ENCODE results near the gene PAEP. TPM values are rescaled to one million over a fixed set of nuclear protein-coding genes. Genes with fewer than 3 reads are reported as not detected.

PAEP gene
- total and polyA plus RNA-seq, 4 donors: 0.42 to 0.55 TPM; not detected in 2

GRCh38 chr9:135517407-135517822 lies 44.1 kb upstream of the PAEP start:
- H3K27me3 ChIP-seq (ENCODE audit: control insufficient read depth, insufficient read depth, low read length): no peaks in the 10 kb centered on the region
- H3K27ac ChIP-seq (ENCODE audit: low read depth, low read length): no peak overlapping the region
- WGBS (ENCODE audit: insufficient coverage): 84% methylated on average over 24 of the region's 24 CpGs
- H3K9me3 ChIP-seq (ENCODE audit: control insufficient read depth, insufficient read depth, low read length): peaks cover 1% of the 10 kb centered on the region
- H3K4me1 ChIP-seq (ENCODE audit: control insufficient read depth, insufficient read depth, low read length): no peaks in the 10 kb centered on the region
- DNase-seq (ENCODE audit: low read depth in 4 of 6, low spot score in 6 of 6): no peak
- no peak overlapping the region for H3K4me3 ChIP-seq (ENCODE audit: low read depth, low read length)
- no peaks in the 10 kb centered on the region for H3K36me3 ChIP-seq (ENCODE audit: control insufficient read depth, insufficient read depth, low read length)

- Histone ChIP-seq H3K36me3 (ENCODE audit: control insufficient read depth, insufficient read depth, low read length) (no peaks in the 10 kb centered on the region), H3K27me3 (ENCODE audit: control insufficient read depth, insufficient read depth, low read length) (no peaks in the 10 kb centered on the region), H3K4me3 (ENCODE audit: low read depth, low read length) (no peak overlapping the region), H3K9me3 (ENCODE audit: control insufficient read depth, insufficient read depth, low read length) (peaks cover 1% of the 10 kb centered on the region), H3K4me1 (ENCODE audit: control insufficient read depth, insufficient read depth, low read length) (no peaks in the 10 kb centered on the region), H3K27ac (ENCODE audit: low read depth, low read length) (no peak overlapping the region)
- DNase-seq (ENCODE audit: low read depth in 4 of 6, low spot score in 6 of 6): no peak
- WGBS (ENCODE audit: insufficient coverage): 95% methylated on average over 6 of the region's 10 CpGs
Observed at GRCh38 chr9:135519179-135519971, 42.2 kb upstream of the PAEP start.

- Histone ChIP-seq H3K36me3 (ENCODE audit: control insufficient read depth, insufficient read depth, low read length) (no peaks in the 10 kb centered on the region), H3K4me1 (ENCODE audit: control insufficient read depth, insufficient read depth, low read length) (no peaks in the 10 kb centered on the region), H3K9me3 (ENCODE audit: control insufficient read depth, insufficient read depth, low read length) (peaks cover 1% of the 10 kb centered on the region), H3K27me3 (ENCODE audit: control insufficient read depth, insufficient read depth, low read length) (no peaks in the 10 kb centered on the region), H3K27ac (ENCODE audit: low read depth, low read length) (no peak within 1 kb of the TSS), H3K4me3 (ENCODE audit: low read depth, low read length) (no peak within 1 kb of the TSS)
- DNase-seq (ENCODE audit: low read depth in 4 of 6, low spot score in 6 of 6): no peak
- WGBS (ENCODE audit: insufficient coverage): 83% methylated on average over 16 of the region's 18 CpGs
Observed at GRCh38 chr9:135520916-135521607, 40.5 kb upstream of the PAEP start, which contains the start of gene LCN1. Gene LCN1, plus strand, starts transcription at chr9:135521440. Its CDS starts 58 bp downstream, at chr9:135521498.

- Histone ChIP-seq H3K9me3 (ENCODE audit: control insufficient read depth, insufficient read depth, low read length) (peaks cover 1% of the 10 kb centered on the region), H3K27ac (ENCODE audit: low read depth, low read length) (no peak overlapping the region), H3K4me3 (ENCODE audit: low read depth, low read length) (no peak overlapping the region), H3K36me3 (ENCODE audit: control insufficient read depth, insufficient read depth, low read length) (no peaks in the 10 kb centered on the region), H3K4me1 (ENCODE audit: control insufficient read depth, insufficient read depth, low read length) (no peaks in the 10 kb centered on the region), H3K27me3 (ENCODE audit: control insufficient read depth, insufficient read depth, low read length) (no peaks in the 10 kb centered on the region)
- DNase-seq (ENCODE audit: low read depth in 4 of 6, low spot score in 6 of 6): no peak
- WGBS (ENCODE audit: insufficient coverage): 94% methylated on average over 7 of the region's 11 CpGs
Observed at GRCh38 chr9:135521608-135522095, 39.9 kb upstream of the PAEP start.

GRCh38 chr9:135522137-135522877 lies 39.2 kb upstream of the PAEP start:
- Histone ChIP-seq H3K9me3 (ENCODE audit: control insufficient read depth, insufficient read depth, low read length) (peaks cover 1% of the 10 kb centered on the region), H3K27me3 (ENCODE audit: control insufficient read depth, insufficient read depth, low read length) (no peaks in the 10 kb centered on the region), H3K4me1 (ENCODE audit: control insufficient read depth, insufficient read depth, low read length) (no peaks in the 10 kb centered on the region), H3K4me3 (ENCODE audit: low read depth, low read length) (no peak overlapping the region), H3K27ac (ENCODE audit: low read depth, low read length) (no peak overlapping the region), H3K36me3 (ENCODE audit: control insufficient read depth, insufficient read depth, low read length) (no peaks in the 10 kb centered on the region)
- DNase-seq (ENCODE audit: low read depth in 4 of 6, low spot score in 6 of 6): no peak
- 73% methylated on average over 13 of the region's 16 CpGs for WGBS (ENCODE audit: insufficient coverage)

GRCh38 chr9:135522931-135523330 lies 38.6 kb upstream of the PAEP start:
- Histone ChIP-seq H3K4me1 (ENCODE audit: control insufficient read depth, insufficient read depth, low read length) (no peaks in the 10 kb centered on the region), H3K27me3 (ENCODE audit: control insufficient read depth, insufficient read depth, low read length) (no peaks in the 10 kb centered on the region), H3K36me3 (ENCODE audit: control insufficient read depth, insufficient read depth, low read length) (no peaks in the 10 kb centered on the region), H3K9me3 (ENCODE audit: control insufficient read depth, insufficient read depth, low read length) (peaks cover 1% of the 10 kb centered on the region), H3K27ac (ENCODE audit: low read depth, low read length) (no peak overlapping the region), H3K4me3 (ENCODE audit: low read depth, low read length) (no peak overlapping the region)
- no peak for DNase-seq (ENCODE audit: low read depth in 4 of 6, low spot score in 6 of 6)
- 72% methylated on average over 17 of the region's 17 CpGs for WGBS (ENCODE audit: insufficient coverage)

- no peaks in the 10 kb centered on the region for H3K36me3 ChIP-seq (ENCODE audit: control insufficient read depth, insufficient read depth, low read length)
- 80% methylated on average over 21 of the region's 21 CpGs for WGBS (ENCODE audit: insufficient coverage)
- no peaks in the 10 kb centered on the region for H3K27me3 ChIP-seq (ENCODE audit: control insufficient read depth, insufficient read depth, low read length)
- DNase-seq (ENCODE audit: low read depth in 4 of 6, low spot score in 6 of 6): no peak
- no peak overlapping the region for H3K4me3 ChIP-seq (ENCODE audit: low read depth, low read length)
- H3K9me3 ChIP-seq (ENCODE audit: control insufficient read depth, insufficient read depth, low read length): peaks cover 1% of the 10 kb centered on the region
- H3K27ac ChIP-seq (ENCODE audit: low read depth, low read length): no peak overlapping the region
- no peaks in the 10 kb centered on the region for H3K4me1 ChIP-seq (ENCODE audit: control insufficient read depth, insufficient read depth, low read length)
Observed at GRCh38 chr9:135523521-135524129, 37.9 kb upstream of the PAEP start.

GRCh38 chr9:135524130-135524861 lies 37.3 kb upstream of the PAEP start:
- H3K27ac ChIP-seq (ENCODE audit: low read depth, low read length): no peak overlapping the region
- H3K27me3 ChIP-seq (ENCODE audit: control insufficient read depth, insufficient read depth, low read length): no peaks in the 10 kb centered on the region
- H3K4me3 ChIP-seq (ENCODE audit: low read depth, low read length): no peak overlapping the region
- no peak for DNase-seq (ENCODE audit: low read depth in 4 of 6, low spot score in 6 of 6)
- H3K4me1 ChIP-seq (ENCODE audit: control insufficient read depth, insufficient read depth, low read length): no peaks in the 10 kb centered on the region
- no peaks in the 10 kb centered on the region for H3K36me3 ChIP-seq (ENCODE audit: control insufficient read depth, insufficient read depth, low read length)
- peaks cover under 1% of the 10 kb centered on the region for H3K9me3 ChIP-seq (ENCODE audit: control insufficient read depth, insufficient read depth, low read length)
- 75% methylated on average over 27 of the region's 27 CpGs for WGBS (ENCODE audit: insufficient coverage)
